Measurements from ENCODE around the gene FSD2. TPM values are rescaled to one million over a fixed set of nuclear protein-coding genes. Genes with fewer than 3 reads are reported as not detected.
A peak's percentile ranks its signal among the peaks of the same experiment; 100 is the strongest.
"Not testable (repeated sequence)": the region's sequence is repeated elsewhere in the genome, so short reads cannot be mapped to it uniquely, and the experiment has no call there.

Gene FSD2
- total RNA-seq, 2 experiments from 2014 or later: not detected

DNA sequence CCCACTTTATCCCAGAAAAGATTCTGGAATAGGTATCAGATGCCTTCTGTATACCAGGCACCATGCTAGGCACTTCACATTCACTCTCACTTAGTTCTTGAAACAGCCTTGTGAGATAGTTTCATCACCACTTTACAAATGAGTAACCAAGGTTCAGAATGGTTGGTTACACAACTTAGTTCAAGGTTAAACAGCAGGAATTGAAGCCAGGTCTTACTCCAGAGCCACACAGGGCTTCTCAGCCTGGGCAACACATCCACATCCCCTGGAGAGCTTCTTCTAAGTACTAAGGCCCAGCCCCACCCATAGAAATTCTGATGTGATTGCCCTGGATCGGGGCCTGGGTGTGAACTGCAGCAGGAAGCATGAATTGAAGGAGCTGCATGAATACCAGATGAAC is 22.2 kb upstream of the FSD2 start:
- peaks cover 95% of the 10 kb centered on the region for H3K36me3 ChIP-seq (ENCODE audit: insufficient read depth, low read length)
- ChIA-PET CTCF (no interaction called here), POLR2A (no interaction called here)

GRCh38 chr15:82823049-82823448 is 17.2 kb upstream of the FSD2 start:
- H3K4me1 Mint-ChIP-seq (ENCODE audit: low read depth): peaks cover 9% of the 10 kb centered on the region
- Histone ChIP-seq H3K4me3 (ENCODE audit: low read length) (no peak overlapping the region), H3K27me3 (ENCODE audit: control insufficient read depth in 1 of 2, insufficient read depth in 2 of 2, low read length in 2 of 2) (no peaks in the 10 kb centered on the region), H3K4me1 (ENCODE audit: insufficient read depth, low read length) (no peaks in the 10 kb centered on the region), H3K36me3 (ENCODE audit: insufficient read depth, low read length) (peaks cover 81% of the 10 kb centered on the region), H3K27ac (ENCODE audit: low read depth in 1 of 2, low read length in 2 of 2) (no peak overlapping the region), H3K9me3 (ENCODE audit: control insufficient read depth in 1 of 2, insufficient read depth in 1 of 2, low read length in 2 of 2) (peaks cover 0 to 3% of the 10 kb centered on the region in 2 experiments)
- no peak for TF ChIP-seq CTCF (IDR thresholded peaks at IDR 0.05)
- H3K9me3 Mint-ChIP-seq: no peaks in the 10 kb centered on the region
- ATAC-seq (ENCODE audit: poor library complexity) (no peak), DNase-seq (no peak)
- ChIA-PET POLR2A (interaction anchor here (3.6 kb wide), 1 partner anchor 11 kb away, joined by 19 read pairs; no protein-coding TSS in a partner anchor), CTCF (no interaction called here)
- H3K4me3 Mint-ChIP-seq: no peak overlapping the region
- intact Hi-C loops (cut with DNase I, micrococcal nuclease): no loop called here
- H3K36me3 Mint-ChIP-seq (ENCODE audit: low read depth): peaks cover 95% of the 10 kb centered on the region
- H3K27me3 Mint-ChIP-seq: no peaks in the 10 kb centered on the region
- H3K27ac Mint-ChIP-seq: no peak overlapping the region

More for the DNA sequence above, 22.2 kb upstream of the FSD2 start:
- Histone ChIP-seq H3K4me1 (ENCODE audit: insufficient read depth, low read length) (no peaks in the 10 kb centered on the region), H3K9me3 (ENCODE audit: control insufficient read depth in 1 of 2, insufficient read depth in 1 of 2, low read length in 2 of 2) (no peaks in the 10 kb centered on the region), H3K4me3 (ENCODE audit: low read length) (no peak overlapping the region), H3K27ac (ENCODE audit: low read depth in 1 of 2, low read length in 2 of 2) (no peak overlapping the region), H3K27me3 (ENCODE audit: control insufficient read depth in 1 of 2, insufficient read depth in 2 of 2, low read length in 2 of 2) (no peaks in the 10 kb centered on the region)
- Mint-ChIP-seq H3K4me1 (ENCODE audit: low read depth) (peaks cover 7% of the 10 kb centered on the region), H3K9me3 (no peaks in the 10 kb centered on the region), H3K36me3 (ENCODE audit: low read depth) (peaks cover 98% of the 10 kb centered on the region), H3K27me3 (no peaks in the 10 kb centered on the region), H3K4me3 (no peak overlapping the region), H3K27ac (no peak overlapping the region)
- DNase-seq: no peak
- intact Hi-C loops (cut with DNase I, micrococcal nuclease): no loop called here
- ATAC-seq (ENCODE audit: poor library complexity): peak; percentile 13
- TF ChIP-seq CTCF (IDR thresholded peaks at IDR 0.05): no peak

GRCh38 chr15:82821851-82822250 is 16.0 kb upstream of the FSD2 start:
- intact Hi-C loops (cut with DNase I, micrococcal nuclease): not testable (repeated sequence)
- H3K36me3 ChIP-seq (ENCODE audit: insufficient read depth, low read length): peaks cover 79% of the 10 kb centered on the region

DNA sequence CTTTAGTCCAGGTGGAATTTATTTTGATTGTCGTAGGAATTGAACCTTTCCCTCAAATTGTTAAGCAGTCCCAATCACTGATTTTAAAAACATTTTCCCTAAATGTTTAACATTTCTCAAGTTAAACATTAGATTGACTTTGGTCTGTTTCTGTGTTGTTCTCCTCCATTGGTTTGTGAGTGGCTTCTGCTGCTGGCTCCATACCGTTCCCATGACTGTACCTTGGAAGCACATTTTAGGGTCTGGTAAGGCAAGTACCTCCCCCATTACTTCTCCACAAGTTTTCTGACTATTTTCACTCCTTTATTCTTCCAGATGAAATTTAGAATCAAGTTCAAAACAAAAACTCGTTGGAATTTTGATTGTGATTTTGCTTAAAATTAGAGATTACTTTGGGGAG is 15.5 kb upstream of the FSD2 start:
- peaks cover 18% of the 10 kb centered on the region for H3K4me1 Mint-ChIP-seq (ENCODE audit: low read depth)
- peaks cover 79% of the 10 kb centered on the region for H3K36me3 ChIP-seq (ENCODE audit: insufficient read depth, low read length)
- H3K4me3 ChIP-seq (ENCODE audit: low read length); H3K27ac ChIP-seq (ENCODE audit: low read depth in 1 of 2, low read length in 2 of 2); H3K27me3 ChIP-seq (ENCODE audit: control insufficient read depth in 1 of 2, insufficient read depth in 2 of 2, low read length in 2 of 2); H3K4me3 Mint-ChIP-seq; DNase-seq; H3K27me3 Mint-ChIP-seq; H3K9me3 Mint-ChIP-seq; ATAC-seq (ENCODE audit: poor library complexity); intact Hi-C loops (cut with DNase I, micrococcal nuclease); H3K9me3 ChIP-seq (ENCODE audit: control insufficient read depth in 1 of 2, insufficient read depth in 1 of 2, low read length in 2 of 2); H3K27ac Mint-ChIP-seq; H3K4me1 ChIP-seq (ENCODE audit: insufficient read depth, low read length); POLR2A ChIA-PET; CTCF ChIA-PET: not testable (repeated sequence)
- H3K36me3 Mint-ChIP-seq (ENCODE audit: low read depth): peaks cover 94% of the 10 kb centered on the region

More at GRCh38 chr15:82821851-82822250, 16.0 kb upstream of the FSD2 start:
- H3K4me1 Mint-ChIP-seq (ENCODE audit: low read depth): peaks cover 13% of the 10 kb centered on the region
- H3K27ac ChIP-seq (ENCODE audit: low read depth in 1 of 2, low read length in 2 of 2); POLR2A ChIA-PET; H3K9me3 ChIP-seq (ENCODE audit: control insufficient read depth in 1 of 2, insufficient read depth in 1 of 2, low read length in 2 of 2); H3K4me3 ChIP-seq (ENCODE audit: low read length); H3K4me3 Mint-ChIP-seq; H3K27me3 Mint-ChIP-seq; H3K27me3 ChIP-seq (ENCODE audit: control insufficient read depth in 1 of 2, insufficient read depth in 2 of 2, low read length in 2 of 2); H3K9me3 Mint-ChIP-seq; ATAC-seq (ENCODE audit: poor library complexity); DNase-seq; CTCF ChIA-PET; H3K4me1 ChIP-seq (ENCODE audit: insufficient read depth, low read length); H3K27ac Mint-ChIP-seq: not testable (repeated sequence)
- H3K36me3 Mint-ChIP-seq (ENCODE audit: low read depth): peaks cover 94% of the 10 kb centered on the region
